ENCODE measurements around the gene KDM4B.

The KDM4B gene

GRCh38 chr19:4966591-4966990, 2.3 kb upstream of the KDM4B start:
- no peaks in the 10 kb centered on the region for H3K27me3 ChIP-seq (replicated peaks; ENCODE audit: control insufficient read depth, insufficient read depth, low read length, poor library complexity, severe bottlenecking)
- no peaks in the 10 kb centered on the region for H3K9me3 ChIP-seq (ENCODE audit: control insufficient read depth, low read length)
- peaks cover 22% of the 10 kb centered on the region for H3K4me1 ChIP-seq (ENCODE audit: control insufficient read depth, insufficient read depth, low read length, poor library complexity, severe bottlenecking)
- H3K4me3 ChIP-seq (ENCODE audit: insufficient read depth, low read depth, low read length, poor library complexity, severe bottlenecking): no peak overlapping the region
- no peak overlapping the region for H3K27ac ChIP-seq (ENCODE audit: insufficient read depth, low read length, poor library complexity, severe bottlenecking)
- no peaks in the 10 kb centered on the region for H3K36me3 ChIP-seq (ENCODE audit: control insufficient read depth, insufficient read depth, low read length)
- DNase-seq: no peak

GRCh38 chr19:4967738-4968461, 1.0 kb upstream of the KDM4B start:
- Histone ChIP-seq H3K36me3 (ENCODE audit: control insufficient read depth, insufficient read depth, low read length) (no peaks in the 10 kb centered on the region), H3K4me1 (ENCODE audit: control insufficient read depth, insufficient read depth, low read length, poor library complexity, severe bottlenecking) (peaks cover 22% of the 10 kb centered on the region), H3K4me3 (ENCODE audit: insufficient read depth, low read depth, low read length, poor library complexity, severe bottlenecking) (peak overlapping the region; percentile 20), H3K27me3 (replicated peaks; ENCODE audit: control insufficient read depth, insufficient read depth, low read length, poor library complexity, severe bottlenecking) (no peaks in the 10 kb centered on the region), H3K27ac (ENCODE audit: insufficient read depth, low read length, poor library complexity, severe bottlenecking) (peak overlapping the region; percentile 40), H3K9me3 (ENCODE audit: control insufficient read depth, low read length) (no peaks in the 10 kb centered on the region)
- no peak for DNase-seq

GRCh38 chr19:4969292-4969771, 419 bp downstream of the KDM4B start:
- Histone ChIP-seq H3K4me1 (ENCODE audit: control insufficient read depth, insufficient read depth, low read length, poor library complexity, severe bottlenecking) (peaks cover 22% of the 10 kb centered on the region), H3K27ac (ENCODE audit: insufficient read depth, low read length, poor library complexity, severe bottlenecking) (no peak overlapping the region), H3K27me3 (replicated peaks; ENCODE audit: control insufficient read depth, insufficient read depth, low read length, poor library complexity, severe bottlenecking) (no peaks in the 10 kb centered on the region), H3K36me3 (ENCODE audit: control insufficient read depth, insufficient read depth, low read length) (no peaks in the 10 kb centered on the region), H3K4me3 (ENCODE audit: insufficient read depth, low read depth, low read length, poor library complexity, severe bottlenecking) (peak overlapping the region; percentile 59), H3K9me3 (ENCODE audit: control insufficient read depth, low read length) (no peaks in the 10 kb centered on the region)
- DNase-seq: no peak

GRCh38 chr19:4969772-4970531, 1.0 kb downstream of the KDM4B start:
- no peaks in the 10 kb centered on the region for H3K36me3 ChIP-seq (ENCODE audit: control insufficient read depth, insufficient read depth, low read length)
- H3K27me3 ChIP-seq (replicated peaks; ENCODE audit: control insufficient read depth, insufficient read depth, low read length, poor library complexity, severe bottlenecking): no peaks in the 10 kb centered on the region
- peaks cover 22% of the 10 kb centered on the region for H3K4me1 ChIP-seq (ENCODE audit: control insufficient read depth, insufficient read depth, low read length, poor library complexity, severe bottlenecking)
- H3K9me3 ChIP-seq (ENCODE audit: control insufficient read depth, low read length): no peaks in the 10 kb centered on the region
- peak overlapping the region; percentile 59 for H3K4me3 ChIP-seq (ENCODE audit: insufficient read depth, low read depth, low read length, poor library complexity, severe bottlenecking)
- DNase-seq: no peak
- no peak overlapping the region for H3K27ac ChIP-seq (ENCODE audit: insufficient read depth, low read length, poor library complexity, severe bottlenecking)

GRCh38 chr19:4970558-4971423, 1.9 kb downstream of the KDM4B start:
- Histone ChIP-seq H3K27me3 (replicated peaks; ENCODE audit: control insufficient read depth, insufficient read depth, low read length, poor library complexity, severe bottlenecking) (no peaks in the 10 kb centered on the region), H3K9me3 (ENCODE audit: control insufficient read depth, low read length) (no peaks in the 10 kb centered on the region), H3K4me3 (ENCODE audit: insufficient read depth, low read depth, low read length, poor library complexity, severe bottlenecking) (peak overlapping the region; percentile 59), H3K4me1 (ENCODE audit: control insufficient read depth, insufficient read depth, low read length, poor library complexity, severe bottlenecking) (peaks cover 22% of the 10 kb centered on the region), H3K27ac (ENCODE audit: insufficient read depth, low read length, poor library complexity, severe bottlenecking) (no peak overlapping the region), H3K36me3 (ENCODE audit: control insufficient read depth, insufficient read depth, low read length) (no peaks in the 10 kb centered on the region)
- no peak for DNase-seq

- Histone ChIP-seq H3K4me3 (ENCODE audit: insufficient read depth, low read depth, low read length, poor library complexity, severe bottlenecking) (peak overlapping the region; percentile 59), H3K36me3 (ENCODE audit: control insufficient read depth, insufficient read depth, low read length) (peaks cover 2% of the 10 kb centered on the region), H3K9me3 (ENCODE audit: control insufficient read depth, low read length) (no peaks in the 10 kb centered on the region), H3K4me1 (ENCODE audit: control insufficient read depth, insufficient read depth, low read length, poor library complexity, severe bottlenecking) (peaks cover 22% of the 10 kb centered on the region), H3K27me3 (replicated peaks; ENCODE audit: control insufficient read depth, insufficient read depth, low read length, poor library complexity, severe bottlenecking) (no peaks in the 10 kb centered on the region), H3K27ac (ENCODE audit: insufficient read depth, low read length, poor library complexity, severe bottlenecking) (no peak overlapping the region)
- no peak for DNase-seq
Observed at GRCh38 chr19:4971424-4971793, 2.5 kb downstream of the KDM4B start.

- peaks cover 22% of the 10 kb centered on the region for H3K4me1 ChIP-seq (ENCODE audit: control insufficient read depth, insufficient read depth, low read length, poor library complexity, severe bottlenecking)
- H3K36me3 ChIP-seq (ENCODE audit: control insufficient read depth, insufficient read depth, low read length): peaks cover 7% of the 10 kb centered on the region
- DNase-seq: no peak
- no peaks in the 10 kb centered on the region for H3K9me3 ChIP-seq (ENCODE audit: control insufficient read depth, low read length)
- no peak overlapping the region for H3K27ac ChIP-seq (ENCODE audit: insufficient read depth, low read length, poor library complexity, severe bottlenecking)
- H3K4me3 ChIP-seq (ENCODE audit: insufficient read depth, low read depth, low read length, poor library complexity, severe bottlenecking): no peak overlapping the region
- H3K27me3 ChIP-seq (replicated peaks; ENCODE audit: control insufficient read depth, insufficient read depth, low read length, poor library complexity, severe bottlenecking): no peaks in the 10 kb centered on the region
Observed at GRCh38 chr19:4971816-4972495, 3.0 kb downstream of the KDM4B start.

- no peak for DNase-seq
Observed at GRCh38 chr19:4972509-4973230, 3.8 kb downstream of the KDM4B start.

GRCh38 chr19:4974880-4975469, 6.1 kb downstream of the KDM4B start:
- Histone ChIP-seq H3K9me3 (ENCODE audit: control insufficient read depth, low read length) (no peaks in the 10 kb centered on the region), H3K27me3 (replicated peaks; ENCODE audit: control insufficient read depth, insufficient read depth, low read length, poor library complexity, severe bottlenecking) (no peaks in the 10 kb centered on the region), H3K27ac (ENCODE audit: insufficient read depth, low read length, poor library complexity, severe bottlenecking) (no peak overlapping the region), H3K36me3 (ENCODE audit: control insufficient read depth, insufficient read depth, low read length) (peaks cover 18% of the 10 kb centered on the region), H3K4me1 (ENCODE audit: control insufficient read depth, insufficient read depth, low read length, poor library complexity, severe bottlenecking) (peaks cover 15% of the 10 kb centered on the region), H3K4me3 (ENCODE audit: insufficient read depth, low read depth, low read length, poor library complexity, severe bottlenecking) (no peak overlapping the region)
- no peak for DNase-seq

More at GRCh38 chr19:4972509-4973230, 3.8 kb downstream of the KDM4B start:
- no peaks in the 10 kb centered on the region for H3K9me3 ChIP-seq (ENCODE audit: control insufficient read depth, low read length)
- no peaks in the 10 kb centered on the region for H3K27me3 ChIP-seq (replicated peaks; ENCODE audit: control insufficient read depth, insufficient read depth, low read length, poor library complexity, severe bottlenecking)
- no peak overlapping the region for H3K27ac ChIP-seq (ENCODE audit: insufficient read depth, low read length, poor library complexity, severe bottlenecking)
- H3K36me3 ChIP-seq (ENCODE audit: control insufficient read depth, insufficient read depth, low read length): peaks cover 14% of the 10 kb centered on the region
- peaks cover 22% of the 10 kb centered on the region for H3K4me1 ChIP-seq (ENCODE audit: control insufficient read depth, insufficient read depth, low read length, poor library complexity, severe bottlenecking)
- H3K4me3 ChIP-seq (ENCODE audit: insufficient read depth, low read depth, low read length, poor library complexity, severe bottlenecking): no peak overlapping the region

Data from effector memory CD4-positive, alpha-beta T cell (primary cell).